Astrocyte (in vitro differentiated cells and primary cell): Measurements from ENCODE around the gene GID8. TPM values are rescaled to one million over a fixed set of nuclear protein-coding genes. Genes with fewer than 3 reads are reported as not detected.

Experiments
- DNase-seq: peaks from one replicate; pipeline ENCODE4 v3.0.0-alpha.2; 2010; ENCODE audit warnings: low read depth
- FAIRE-seq: peaks from 2 replicates; lab custom pipeline; 2011; peaks lifted over from hg19 to GRCh38; lab: Jason Lieb, UNC
- H2AFZ ChIP-seq: 2 replicates; pipeline ENCODE4 v1.6.0; 2012; ENCODE audit warnings: low read depth, low read length, inconsistent platforms
- H3K27ac ChIP-seq: 2 replicates; pipeline ENCODE4 v1.5.1; 2011; ENCODE audit warnings: low read depth, low read length, inconsistent platforms
- H3K27me3 ChIP-seq: 2 replicates; pipeline ENCODE4 v1.6.0; 2011; ENCODE audit warnings: low read length, inconsistent platforms; ENCODE audit not compliant: insufficient read depth
- H3K36me3 ChIP-seq: 2 replicates; pipeline ENCODE4 v1.5.1; 2011; ENCODE audit warnings: low read length, inconsistent platforms; ENCODE audit not compliant: insufficient read depth
- H3K4me1 ChIP-seq: 2 replicates; pipeline ENCODE4 v1.5.1; 2011; ENCODE audit warnings: low read length, inconsistent platforms; ENCODE audit not compliant: insufficient read depth
- H3K4me2 ChIP-seq: 2 replicates; pipeline ENCODE4 v1.6.0; 2012; ENCODE audit warnings: low read length, inconsistent platforms
- H3K4me3 ChIP-seq: 2 replicates; pipeline ENCODE4 v1.5.1; 2011; ENCODE audit warnings: low read depth, mild to moderate bottlenecking, low read length, inconsistent platforms; ENCODE audit not compliant: insufficient read depth
- H3K79me2 ChIP-seq: 2 replicates; pipeline ENCODE4 v1.6.0; 2012; ENCODE audit warnings: mild to moderate bottlenecking, low read length, inconsistent platforms; ENCODE audit not compliant: insufficient read depth
- H3K9ac ChIP-seq: 2 replicates; pipeline ENCODE4 v1.6.0; 2012; ENCODE audit warnings: mild to moderate bottlenecking, low read length, inconsistent platforms
- H3K9me3 ChIP-seq: 2 replicates; pipeline ENCODE4 v1.5.1; 2012; ENCODE audit warnings: low read depth, mild to moderate bottlenecking, low read length, inconsistent platforms; ENCODE audit not compliant: insufficient read depth
- H4K20me1 ChIP-seq: 2 replicates; pipeline ENCODE4 v1.6.0; 2012; ENCODE audit warnings: low read length, inconsistent platforms; ENCODE audit not compliant: insufficient read depth
- H3K27ac Mint-ChIP-seq: one replicate; pipeline ENCODE4 v1.8.0; 2021; ENCODE audit warnings: mild to moderate bottlenecking, mixed read lengths; ENCODE audit not compliant: unreplicated experiment
- H3K27me3 Mint-ChIP-seq: one replicate; pipeline ENCODE4 v1.8.0; 2021; ENCODE audit warnings: low read depth, mixed read lengths; ENCODE audit not compliant: unreplicated experiment
- H3K36me3 Mint-ChIP-seq: one replicate; pipeline ENCODE4 v1.8.0; 2021; ENCODE audit warnings: low read depth, mixed read lengths; ENCODE audit not compliant: unreplicated experiment
- H3K4me1 Mint-ChIP-seq: one replicate; pipeline ENCODE4 v1.8.0; 2021; ENCODE audit warnings: low read depth, mixed read lengths; ENCODE audit not compliant: unreplicated experiment
- H3K4me3 Mint-ChIP-seq: one replicate; pipeline ENCODE4 v1.8.0; 2021; ENCODE audit warnings: mild to moderate bottlenecking, moderate library complexity, mixed read lengths; ENCODE audit not compliant: unreplicated experiment
- H3K9me3 Mint-ChIP-seq: one replicate; pipeline ENCODE4 v1.8.0; 2021; ENCODE audit warnings: mild to moderate bottlenecking, mixed read lengths; ENCODE audit not compliant: unreplicated experiment
- EZH2 ChIP-seq: IDR thresholded peaks from 2 replicates; pipeline ENCODE4 v1.6.1; 2012; ENCODE audit warnings: mild to moderate bottlenecking, low read length, inconsistent platforms; ENCODE audit not compliant: insufficient read depth
- total RNA-seq: library from RNA; stranded (reverse); gene quantifications from 2 replicates; pipeline ENCODE4 v1.2.1, GENCODE V29; 2021
- TF ChIP-seq, protein P1 (sequence below): IDR thresholded peaks from 2 replicates; pipeline ENCODE4 v1.5.1; 2011; ENCODE audit warnings: low read depth, mild to moderate bottlenecking, inconsistent platforms, low read length, moderate library complexity; ENCODE audit not compliant: insufficient read depth

Gene GID8
- total RNA-seq, 1 donor from 2014 or later, result 37.1 TPM

DNA sequence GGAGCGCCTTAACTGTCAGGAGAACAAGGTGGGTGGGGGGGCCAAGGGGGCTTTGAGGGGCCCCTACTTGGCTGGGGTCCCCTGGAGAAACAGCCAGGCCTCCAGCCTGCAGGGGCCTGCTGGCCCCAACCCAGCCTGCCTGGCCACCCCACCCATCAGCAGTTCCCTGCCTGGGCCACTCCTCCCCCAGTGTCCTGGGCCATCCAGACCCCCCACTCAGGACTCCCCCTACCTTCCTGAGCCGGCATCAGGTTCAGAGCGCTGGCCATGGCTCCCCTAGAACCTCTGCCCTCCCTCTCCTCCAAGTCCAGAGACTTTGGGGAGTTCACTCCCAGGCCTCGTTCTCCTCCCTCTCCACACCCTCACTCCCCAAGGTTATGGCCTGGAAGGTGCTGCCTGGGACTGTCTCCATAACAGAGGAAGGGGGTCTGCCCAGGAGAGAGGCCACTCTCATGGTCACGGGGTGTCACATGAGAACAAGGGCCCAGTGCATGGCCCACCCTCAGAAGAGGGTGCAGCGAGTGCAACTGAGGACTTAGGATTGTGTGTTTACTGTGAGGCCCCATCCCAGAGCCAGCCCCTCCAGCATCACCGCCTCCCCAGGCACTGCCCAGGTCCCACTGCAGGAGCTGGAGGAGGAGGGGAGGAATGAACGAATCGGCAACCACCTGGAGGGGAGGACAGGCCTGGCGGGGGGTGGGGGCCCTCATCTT, 20.6 kb downstream of the GID8 start:
- Histone ChIP-seq H2AFZ (no peak overlapping the region), H3K4me3 (no peak overlapping the region), H3K27me3 (no peaks in the 10 kb centered on the region), H3K4me1 (peaks cover 3% of the 10 kb centered on the region), H3K9me3 (no peaks in the 10 kb centered on the region), H3K27ac (no peak overlapping the region), H3K36me3 (no peaks in the 10 kb centered on the region), H3K4me2 (no peak overlapping the region), H3K9ac (no peak overlapping the region), H4K20me1 (no peaks in the 10 kb centered on the region), H3K79me2 (no peaks in the 10 kb centered on the region)
- FAIRE-seq (no peak), DNase-seq (no peak)
- H3K36me3 Mint-ChIP-seq, result peaks cover 4% of the 10 kb centered on the region
- peaks cover 5% of the 10 kb centered on the region for H3K4me1 Mint-ChIP-seq
- no peak overlapping the region for H3K4me3 Mint-ChIP-seq
- H3K27me3 Mint-ChIP-seq, result peaks cover 5% of the 10 kb centered on the region
- H3K9me3 Mint-ChIP-seq, result no peaks in the 10 kb centered on the region
- TF ChIP-seq, protein P1, sequence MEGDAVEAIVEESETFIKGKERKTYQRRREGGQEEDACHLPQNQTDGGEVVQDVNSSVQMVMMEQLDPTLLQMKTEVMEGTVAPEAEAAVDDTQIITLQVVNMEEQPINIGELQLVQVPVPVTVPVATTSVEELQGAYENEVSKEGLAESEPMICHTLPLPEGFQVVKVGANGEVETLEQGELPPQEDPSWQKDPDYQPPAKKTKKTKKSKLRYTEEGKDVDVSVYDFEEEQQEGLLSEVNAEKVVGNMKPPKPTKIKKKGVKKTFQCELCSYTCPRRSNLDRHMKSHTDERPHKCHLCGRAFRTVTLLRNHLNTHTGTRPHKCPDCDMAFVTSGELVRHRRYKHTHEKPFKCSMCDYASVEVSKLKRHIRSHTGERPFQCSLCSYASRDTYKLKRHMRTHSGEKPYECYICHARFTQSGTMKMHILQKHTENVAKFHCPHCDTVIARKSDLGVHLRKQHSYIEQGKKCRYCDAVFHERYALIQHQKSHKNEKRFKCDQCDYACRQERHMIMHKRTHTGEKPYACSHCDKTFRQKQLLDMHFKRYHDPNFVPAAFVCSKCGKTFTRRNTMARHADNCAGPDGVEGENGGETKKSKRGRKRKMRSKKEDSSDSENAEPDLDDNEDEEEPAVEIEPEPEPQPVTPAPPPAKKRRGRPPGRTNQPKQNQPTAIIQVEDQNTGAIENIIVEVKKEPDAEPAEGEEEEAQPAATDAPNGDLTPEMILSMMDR, result no peak
- TF ChIP-seq EZH2, result no peak
- no peak overlapping the region for H3K27ac Mint-ChIP-seq

DNA sequence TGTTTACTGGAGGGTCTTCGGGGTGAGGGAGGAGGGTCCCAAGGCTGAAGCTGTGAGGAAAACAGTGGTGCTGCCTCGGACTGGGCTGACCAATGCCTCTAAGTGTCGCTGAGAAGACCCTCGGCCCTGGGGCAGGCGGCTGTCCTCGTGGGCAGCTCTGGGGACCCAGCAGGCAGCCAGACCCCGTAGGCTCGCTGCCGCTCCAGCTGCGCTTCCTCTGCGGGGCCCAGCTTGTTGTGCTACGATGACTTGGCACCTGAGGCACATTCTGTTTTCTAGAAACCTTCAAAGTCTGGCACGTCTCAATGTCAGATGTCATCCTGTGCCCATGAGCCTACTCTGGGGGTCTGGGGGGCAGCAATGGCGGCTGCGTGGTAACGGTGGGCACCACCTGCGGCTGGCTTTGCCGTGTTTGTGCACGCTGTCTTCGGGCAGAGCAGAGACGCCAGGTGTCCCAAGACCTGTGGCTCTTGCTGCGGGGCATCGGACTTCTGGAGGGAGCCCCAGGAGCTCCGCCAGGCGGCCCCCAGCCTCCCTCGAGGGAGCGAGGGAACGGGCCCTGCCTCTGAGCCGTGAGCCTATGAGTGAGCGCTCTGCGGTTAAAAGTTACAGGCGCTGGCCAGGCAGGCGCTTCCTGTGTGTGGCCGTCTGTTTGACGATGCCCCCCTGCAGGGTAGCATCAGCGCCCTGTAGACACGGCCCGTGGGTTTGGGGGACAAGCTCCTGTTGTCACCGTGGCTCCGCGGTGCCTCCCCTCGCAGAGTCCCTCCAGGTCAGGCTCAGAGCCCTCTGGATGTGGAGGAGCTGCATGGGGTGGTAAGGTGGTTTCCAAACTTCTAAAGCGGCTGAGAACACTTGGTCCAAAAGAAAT, 21.4 kb downstream of the GID8 start:
- Mint-ChIP-seq H3K36me3 (peaks cover 4% of the 10 kb centered on the region), H3K4me3 (no peak overlapping the region), H3K27me3 (peaks cover 10% of the 10 kb centered on the region), H3K9me3 (no peaks in the 10 kb centered on the region), H3K4me1 (peaks cover 5% of the 10 kb centered on the region), H3K27ac (no peak overlapping the region)
- H3K27ac ChIP-seq, result no peak overlapping the region
- no peaks in the 10 kb centered on the region for H3K79me2 ChIP-seq
- H3K27me3 ChIP-seq, result no peaks in the 10 kb centered on the region
- H3K4me1 ChIP-seq, result no peaks in the 10 kb centered on the region
- no peaks in the 10 kb centered on the region for H3K36me3 ChIP-seq
- H3K9ac ChIP-seq, result no peak overlapping the region
- no peak overlapping the region for H3K4me2 ChIP-seq
- TF ChIP-seq, protein P1, result no peak
- TF ChIP-seq EZH2, result no peak
- FAIRE-seq (no peak), DNase-seq (no peak)
- H4K20me1 ChIP-seq, result no peaks in the 10 kb centered on the region
- no peak overlapping the region for H3K4me3 ChIP-seq
- H2AFZ ChIP-seq, result no peak overlapping the region
- H3K9me3 ChIP-seq, result no peaks in the 10 kb centered on the region
